ENCODE results near the gene CSRP1. TPM values are rescaled to one million over a fixed set of nuclear protein-coding genes. Genes with fewer than 3 reads are reported as not detected.

The CSRP1 gene
- total and polyA plus RNA-seq, 2 of the 13 experiments (the other 11 are each of a cell fraction or from before 2014, with no cell fraction given), result 17.7 to 68.9 TPM

GRCh38 chr1:201468501-201468843 lies 38.5 kb downstream of the CSRP1 start:
- H3K9ac ChIP-seq (ENCODE audit: insufficient read depth, low read depth, low read length), result peak overlapping the region; percentile 87
- H3K79me2 ChIP-seq (ENCODE audit: insufficient read depth, low read length), result peaks cover 27% of the 10 kb centered on the region
- TF ChIP-seq ZNF598 (CRISPR knock-in tag; IDR thresholded peaks at IDR 0.05; ENCODE audit: borderline replicate concordance) (no peak), ZNF644 (CRISPR knock-in tag; IDR thresholded peaks at IDR 0.05; ENCODE audit: low read depth) (no peak), CENPBD1 (CRISPR knock-in tag; IDR thresholded peaks at IDR 0.05; ENCODE audit: borderline replicate concordance, low read depth) (no peak), KDM5A (IDR thresholded peaks at IDR 0.05; ENCODE audit: borderline replicate concordance, low read length) (no peak), ZMYM3 (CRISPR knock-in tag; IDR thresholded peaks at IDR 0.05) (0 out of 2 replicates have a peak, but pooled peaks have one; percentile 3), SPEN (CRISPR knock-in tag; IDR thresholded peaks at IDR 0.05; ENCODE audit: low read depth) (no peak), ATF5 (CRISPR knock-in tag; IDR thresholded peaks at IDR 0.05; ENCODE audit: low read depth) (no peak), ATF3 (CRISPR knock-in tag; IDR thresholded peaks at IDR 0.05) (no peak), JUN (CRISPR knock-in tag; IDR thresholded peaks at IDR 0.05) (no peak; the same call in 1 of the 2 replicates), FUBP1 (CRISPR knock-in tag; IDR thresholded peaks at IDR 0.05; ENCODE audit: borderline replicate concordance) (no peak), YY1 (IDR thresholded peaks at IDR 0.05; ENCODE audit: insufficient read depth, insufficient replicate concordance, low read depth, low read length) (peak; percentile 20), ZNF652 (CRISPR knock-in tag; IDR thresholded peaks at IDR 0.05; ENCODE audit: borderline replicate concordance, low read depth) (no peak), ZNF766 (CRISPR knock-in tag; IDR thresholded peaks at IDR 0.05; ENCODE audit: borderline replicate concordance) (peak; percentile 16; the same call in 1 of the 2 replicates), PHB2 (IDR thresholded peaks at IDR 0.05; ENCODE audit: partially characterized antibody) (no peak), ZBTB49 (CRISPR knock-in tag; IDR thresholded peaks at IDR 0.05; ENCODE audit: borderline replicate concordance) (0 out of 2 replicates have a peak, but pooled peaks have one; percentile 53), CHCHD3 (CRISPR knock-in tag; IDR thresholded peaks at IDR 0.05) (no peak), SMAD1 (CRISPR knock-in tag; IDR thresholded peaks at IDR 0.05; ENCODE audit: borderline replicate concordance, low read depth) (no peak)

More at GRCh38 chr1:201468501-201468843, 38.5 kb downstream of the CSRP1 start:
- Histone ChIP-seq H3K27ac (ENCODE audit: extremely low read length, insufficient read depth, low read length) (peak overlapping the region; percentile 67), H3K9me3 (ENCODE audit: low read length) (no peaks in the 10 kb centered on the region), H3K4me1 (ENCODE audit: insufficient read depth, low read length) (peaks cover 45% of the 10 kb centered on the region), H3K4me3 (replicated peaks in 1 of 3; ENCODE audit: insufficient read depth in 1 of 3, low read depth in 2 of 3, low read length in 3 of 3) (peak overlapping the region; percentile 70 to 96 (median 92)), H2AFZ (ENCODE audit: low read length) (no peak overlapping the region), H3K36me3 (replicated peaks in 1 of 2; ENCODE audit: control insufficient read depth in 1 of 2, insufficient read depth in 2 of 2, low read length in 2 of 2) (peaks cover 2 to 6% of the 10 kb centered on the region in 2 experiments; a peak in 2 of 5 replicates), H3K4me2 (ENCODE audit: low read depth, low read length) (peak overlapping the region; percentile 83), H3K27me3 (ENCODE audit: control insufficient read depth in 1 of 2, insufficient read depth in 2 of 2, low read length in 2 of 2) (peaks cover 0 to 16% of the 10 kb centered on the region in 2 experiments; a peak in 2 of 5 replicates), H4K20me1 (ENCODE audit: insufficient read depth, low read length) (0 out of 2 replicates have a peak, but pooled peaks cover 15% of the 10 kb centered on the region)
- in situ Hi-C loops (cut with HindIII; ENCODE audit: extremely low pct_ligation_motif_present, low pct_unique_long_range_greater_than_20kb) (no loop called here), intact Hi-C loops (cut with micrococcal nuclease; ENCODE audit: unreplicated experiment) (loop anchor here (2.0 kb wide), 1 partner anchor 20 kb away; no protein-coding TSS in a partner anchor)
- BruUV-seq (replicated peaks), result TSS peak; percentile 59
- DNase-seq (ENCODE audit: low spot score) (no peak), ATAC-seq (no peak), FAIRE-seq (no peak)
- POLR2A ChIA-PET, result interaction anchor here (1.0 to 2.7 kb wide), 13 partner anchors 8 to 63 kb away, joined by 3 to 37 read pairs (median 9); partner anchors contain the start of gene CSRP1
- no CpG with 5 or more reads among the region's 44 CpGs for WGBS (ENCODE audit: low lambda C conversion rate)
- CTCF ChIA-PET (ENCODE audit: low intra/inter-chr PET ratio, low total read pairs), result no interaction called here
